ENCODE data around the gene NUDT16L1.
"Not testable (repeated sequence)": the region's sequence is repeated elsewhere in the genome, so short reads cannot be mapped to it uniquely, and the experiment has no call there.

The NUDT16L1 gene

DNA sequence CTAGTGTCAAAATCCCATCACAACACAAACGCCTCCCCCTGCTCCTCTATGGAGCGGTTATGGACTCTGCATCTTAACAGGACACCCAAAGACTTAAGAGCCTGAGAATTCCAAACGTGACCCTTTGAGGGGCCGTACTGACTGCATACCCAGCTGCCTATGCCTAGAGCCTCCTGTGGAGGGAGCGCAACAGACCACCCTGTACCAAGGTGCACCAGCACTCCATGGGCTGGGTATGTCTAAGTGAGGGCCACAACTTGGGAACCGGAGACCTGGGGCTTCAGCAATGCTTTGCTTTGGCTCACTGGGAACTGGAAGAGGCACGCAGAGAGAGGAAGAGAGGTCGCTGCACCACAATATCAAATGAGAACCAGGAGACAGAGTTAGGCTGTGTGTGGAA lies 35.3 kb downstream of the NUDT16L1 start:
- FAIRE-seq = no peak

DNA sequence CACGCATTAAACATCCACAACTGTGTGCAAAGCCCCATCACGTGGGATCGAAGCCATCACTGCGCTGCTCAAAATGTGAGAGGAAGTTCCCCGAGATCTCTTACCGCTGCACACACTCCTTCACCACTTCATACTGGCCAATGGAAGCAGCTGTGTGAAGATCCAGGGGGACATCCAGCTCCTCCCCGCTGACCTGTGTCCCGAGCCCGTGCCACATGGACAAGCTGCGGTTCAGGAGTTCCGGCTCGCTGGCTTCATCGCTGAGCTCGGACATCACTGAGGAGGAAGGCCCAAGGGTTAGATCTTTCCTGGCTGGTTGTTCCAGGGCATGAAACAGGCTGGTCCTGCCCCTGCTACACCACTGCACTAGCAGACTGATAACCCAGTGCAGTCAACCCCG lies 36.5 kb downstream of the NUDT16L1 start:
- no peak for FAIRE-seq

DNA sequence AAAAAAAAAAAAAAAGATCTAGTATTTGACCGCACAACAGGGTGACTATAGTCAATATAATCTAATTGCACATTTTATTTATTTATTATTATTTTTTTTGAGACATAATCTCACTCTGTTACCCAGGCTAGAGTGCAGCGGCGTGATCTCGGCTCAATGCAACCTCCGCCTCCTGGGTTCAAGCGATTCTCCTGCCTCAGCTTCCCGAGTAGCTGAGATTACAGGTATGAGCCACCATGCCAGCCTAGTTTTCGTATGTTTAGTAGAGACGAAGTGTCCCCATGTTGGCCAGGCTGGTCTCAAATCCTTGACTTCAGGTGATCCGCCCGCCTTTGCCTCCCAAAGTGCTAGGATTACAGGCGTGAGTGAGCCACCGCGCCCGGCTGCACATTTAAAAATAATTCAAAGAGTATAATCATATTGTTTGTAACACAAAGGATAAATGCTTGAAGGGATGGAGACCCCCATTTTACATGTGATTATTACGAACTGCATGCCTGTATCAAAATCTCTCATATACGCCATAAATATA lies 39.9 kb downstream of the NUDT16L1 start:
- no peak for FAIRE-seq

DNA sequence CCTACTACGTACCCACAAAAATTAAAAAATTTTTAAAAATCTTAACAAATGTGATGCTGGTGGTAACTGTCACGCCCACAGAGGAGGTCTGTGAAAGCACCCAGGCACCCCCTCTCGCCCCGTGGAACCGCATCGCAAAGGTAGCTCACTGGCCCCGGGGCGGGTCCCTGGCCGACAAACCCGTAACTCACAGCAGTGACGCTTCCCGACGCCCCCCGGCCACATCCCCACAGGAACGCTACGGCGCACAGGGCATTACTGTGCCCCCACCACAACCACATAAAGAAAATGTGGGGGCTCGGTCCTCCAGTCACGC lies 40.3 kb downstream of the NUDT16L1 start:
- no peak for FAIRE-seq

DNA sequence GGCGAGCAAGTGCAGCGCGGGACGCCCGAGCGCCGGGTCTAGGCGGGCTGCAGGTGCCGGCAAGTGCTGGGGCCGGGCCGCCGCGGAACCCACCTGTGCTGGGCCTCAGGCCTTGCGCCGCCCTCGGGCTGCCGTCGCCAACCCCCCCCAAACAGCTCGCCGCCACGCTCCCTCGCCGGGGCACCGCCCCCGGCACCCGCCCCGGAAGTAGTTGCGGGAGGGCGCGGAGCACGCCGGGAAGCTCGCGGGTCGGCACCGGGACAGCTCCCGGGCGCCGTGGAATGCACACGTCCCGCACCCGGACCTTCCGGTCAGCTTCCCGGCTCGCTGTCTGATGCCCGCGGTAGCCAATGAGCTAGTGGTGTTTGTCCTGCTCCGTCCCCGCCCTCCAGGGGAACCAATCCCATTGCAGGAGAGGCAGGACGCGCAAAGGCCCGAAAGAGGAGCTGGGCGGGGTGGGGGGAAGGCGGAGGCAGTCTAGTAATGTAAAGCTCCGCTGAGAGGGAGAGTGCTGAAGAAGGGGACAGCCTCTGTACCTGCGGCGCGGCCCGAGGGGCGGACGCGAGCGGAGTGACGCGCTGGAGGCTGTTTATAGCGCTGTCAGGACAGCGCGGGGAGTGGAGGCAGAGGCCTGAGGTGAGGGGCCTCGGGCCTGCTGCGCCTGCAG lies 40.8 kb downstream of the NUDT16L1 start, which contains the start of the genes ANKS3 and DNAAF8:
TSS of gene ANKS3 (minus strand) at position 209 of the 667 bp plus-strand sequence. CDS start 4,122 bp downstream, outside the sequence.
TSS of gene DNAAF8 (plus strand) at position 475 of the 667 bp plus-strand sequence. CDS start 1,978 bp downstream, outside the sequence.
- FAIRE-seq = no peak

DNA sequence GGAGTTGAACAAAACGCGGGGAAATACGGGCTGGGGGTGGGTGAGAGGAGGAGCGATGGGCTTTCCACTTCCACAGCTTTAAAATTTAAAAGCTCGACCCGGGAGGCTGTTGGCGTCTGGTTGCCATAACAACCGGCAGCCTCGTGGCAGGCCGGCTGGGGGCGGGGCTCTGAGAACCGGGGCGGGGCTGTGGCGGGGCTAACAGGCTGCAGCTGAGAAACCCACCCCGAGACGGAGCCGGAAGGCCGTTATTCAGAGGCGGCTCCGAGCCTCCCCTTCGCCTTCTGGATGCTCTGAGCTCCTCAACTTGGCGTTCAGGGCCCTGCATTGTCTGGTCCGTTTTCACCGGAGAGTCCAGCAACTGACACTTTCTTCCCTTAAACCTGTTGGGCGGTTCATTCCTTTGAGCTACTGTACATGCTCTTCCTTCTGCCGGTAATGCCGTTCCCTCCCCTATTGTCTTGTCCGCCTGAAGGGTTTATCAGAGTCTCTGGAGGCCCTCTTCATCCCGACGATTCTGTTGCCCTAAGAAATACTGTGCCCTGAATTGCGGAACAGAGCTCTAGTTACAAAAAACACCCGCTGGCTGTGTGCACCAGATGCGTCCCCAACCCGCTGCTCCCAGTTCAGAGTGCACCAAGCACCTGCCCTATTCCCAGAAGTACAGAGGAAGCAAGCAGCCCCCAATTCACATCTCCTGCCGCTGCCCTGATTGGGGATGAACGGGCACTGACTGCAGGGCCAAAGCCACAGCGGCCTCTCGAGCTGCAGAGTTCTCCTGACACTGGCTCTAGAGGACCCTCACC lies 41.6 kb downstream of the NUDT16L1 start:
- no peak for FAIRE-seq

DNA sequence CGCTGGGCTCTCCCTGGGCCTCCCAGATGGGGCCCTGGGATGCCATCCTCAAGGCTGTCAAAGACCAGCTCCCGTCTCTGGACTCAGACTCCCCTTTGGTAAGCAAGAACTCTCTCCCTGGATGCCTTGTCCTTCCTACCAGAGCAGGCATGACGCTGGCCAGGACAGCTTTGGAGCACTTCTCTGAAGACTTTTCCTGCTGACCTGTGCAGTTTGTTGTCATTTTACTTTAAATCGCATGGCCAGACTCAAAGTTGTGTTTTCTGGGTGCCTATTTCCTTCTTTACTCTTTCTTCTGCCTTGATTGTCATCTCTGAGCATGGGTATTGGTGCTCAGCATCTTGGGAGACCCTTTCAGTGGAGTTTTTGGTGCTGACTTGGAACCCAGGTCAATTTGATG lies 43.2 kb downstream of the NUDT16L1 start:
- FAIRE-seq = no peak

DNA sequence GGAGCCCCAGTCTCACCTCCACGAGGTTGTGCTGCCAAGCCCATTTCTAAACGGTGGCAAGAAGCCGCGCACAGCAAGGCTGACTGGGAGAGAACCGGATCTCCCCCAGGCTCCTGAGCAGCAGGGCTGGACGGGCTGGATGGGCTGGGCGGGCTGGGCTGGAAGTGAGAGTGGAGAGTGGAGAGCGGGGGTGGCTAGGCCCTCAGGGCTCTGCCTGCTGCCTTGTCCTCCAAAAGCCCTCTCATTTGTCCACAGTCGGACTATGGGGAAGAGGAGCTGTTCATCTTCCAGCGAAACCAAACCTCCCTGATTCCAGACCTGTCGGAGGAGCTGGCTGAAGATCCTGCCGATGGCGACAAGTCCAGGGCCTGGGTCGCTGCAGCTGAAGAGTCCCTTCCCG lies 44.2 kb downstream of the NUDT16L1 start:
- FAIRE-seq = no peak

DNA sequence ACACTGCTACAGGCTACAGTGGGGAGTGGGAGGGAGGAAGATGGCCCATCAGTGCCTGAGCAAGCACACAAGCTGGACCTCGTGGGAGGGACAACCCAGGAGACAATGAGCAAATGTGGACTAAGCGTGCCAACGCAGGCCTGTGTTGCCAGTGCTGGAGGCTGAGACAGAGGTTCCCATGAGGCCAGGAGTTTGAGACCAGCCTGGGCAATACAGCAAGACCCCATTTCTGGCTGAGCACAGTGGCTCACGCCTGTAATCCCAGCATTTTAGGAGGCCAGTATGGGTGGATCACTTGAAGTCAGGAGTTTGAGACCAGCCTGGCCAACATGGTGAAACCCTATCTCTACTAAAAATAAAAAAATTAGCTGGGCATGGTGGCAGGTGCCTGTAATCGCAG lies 45.0 kb downstream of the NUDT16L1 start:
- FAIRE-seq = not testable (repeated sequence)

DNA sequence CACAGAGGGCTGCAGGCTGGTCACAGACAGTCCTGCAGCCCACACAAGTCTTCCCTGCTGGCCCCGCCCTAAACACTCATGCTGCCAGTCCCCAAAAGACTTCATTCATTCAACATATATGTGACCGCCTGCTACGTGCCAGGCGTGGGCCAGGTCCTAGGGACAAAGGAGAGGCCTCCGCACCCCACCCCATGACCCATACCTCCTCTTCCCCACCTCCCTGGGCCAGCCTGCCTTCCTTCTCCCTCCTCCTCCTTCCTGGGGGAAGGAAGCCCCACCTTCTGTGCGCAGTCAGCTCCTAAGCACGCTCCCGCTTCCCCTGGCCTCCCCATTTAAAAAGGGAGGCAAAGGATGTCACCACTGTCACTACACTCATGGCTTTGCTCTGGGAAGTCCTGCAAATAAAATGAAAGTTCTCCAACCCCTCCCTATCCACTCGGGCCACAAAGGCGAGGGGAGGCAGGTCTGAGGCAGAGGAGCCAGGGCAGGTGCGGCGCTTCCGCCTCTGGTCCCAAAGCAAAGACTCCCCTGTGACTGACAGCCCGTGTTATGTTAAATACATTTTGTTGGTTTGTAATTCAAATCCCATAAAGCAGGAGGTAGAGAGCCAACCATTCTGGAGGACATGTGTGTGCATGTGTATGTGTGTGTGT lies 50.0 kb downstream of the NUDT16L1 start:
- no peak for FAIRE-seq

DNA sequence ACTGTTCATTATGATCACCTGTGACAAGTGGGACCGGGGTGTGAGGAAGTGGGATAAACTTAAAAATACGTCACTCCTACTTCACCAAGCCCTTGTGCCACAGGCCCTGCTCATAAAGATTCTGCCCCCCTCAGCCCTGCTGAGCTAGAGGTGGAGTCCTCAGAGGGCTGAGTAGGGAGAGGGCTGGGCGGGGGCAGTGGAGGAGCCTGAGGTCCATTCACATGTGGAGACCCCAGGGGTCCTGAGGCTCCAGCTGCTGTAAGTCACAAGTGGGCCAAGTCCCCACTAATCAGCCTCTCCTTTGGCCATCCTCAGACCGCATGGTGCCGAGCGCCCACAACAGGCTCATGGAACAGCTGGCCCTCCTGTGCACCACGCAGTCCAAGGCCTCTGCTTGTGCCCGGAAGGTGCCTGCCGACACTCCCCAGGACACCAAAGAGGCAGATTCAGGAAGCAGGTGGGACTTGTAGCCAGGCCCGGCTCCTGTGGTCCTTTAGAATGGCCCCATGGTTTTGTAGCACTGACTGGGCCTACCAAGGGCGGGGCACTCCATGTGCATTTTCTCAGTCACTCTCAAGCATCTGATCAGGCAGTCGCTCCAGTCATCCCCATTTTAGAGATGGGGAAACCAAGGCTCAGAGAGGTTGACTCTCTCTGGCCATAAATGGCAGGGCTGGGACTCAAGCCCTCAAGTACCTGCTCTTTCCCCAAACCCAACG lies 51.4 kb downstream of the NUDT16L1 start:
- FAIRE-seq = no peak

DNA sequence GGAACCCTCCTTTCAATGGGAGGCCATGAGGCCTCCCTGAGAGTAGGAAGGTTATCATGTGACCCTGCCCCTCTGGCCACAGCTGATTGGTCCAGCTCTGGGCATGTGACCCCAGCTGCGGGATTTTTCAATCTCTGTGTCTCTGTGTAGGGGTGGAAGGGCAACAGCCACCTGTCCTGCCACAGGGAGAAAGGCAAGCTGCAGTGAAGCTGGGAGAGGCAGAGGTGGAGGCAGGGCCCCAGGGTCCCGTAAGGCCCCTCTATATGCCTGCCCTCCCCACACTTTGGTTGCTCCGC lies 51.9 kb downstream of the NUDT16L1 start:
- FAIRE-seq = no peak

All from islet of Langerhans (tissue), 1 donor.